ENCODE results near the gene SULT1A2. TPM values are rescaled to one million over a fixed set of nuclear protein-coding genes. Genes with fewer than 3 reads are reported as not detected.

The SULT1A2 gene
- total and polyA plus RNA-seq, 2 of the 13 experiments (the other 11 are each of a cell fraction or from before 2014, with no cell fraction given): 33.0 to 34.2 TPM

DNA sequence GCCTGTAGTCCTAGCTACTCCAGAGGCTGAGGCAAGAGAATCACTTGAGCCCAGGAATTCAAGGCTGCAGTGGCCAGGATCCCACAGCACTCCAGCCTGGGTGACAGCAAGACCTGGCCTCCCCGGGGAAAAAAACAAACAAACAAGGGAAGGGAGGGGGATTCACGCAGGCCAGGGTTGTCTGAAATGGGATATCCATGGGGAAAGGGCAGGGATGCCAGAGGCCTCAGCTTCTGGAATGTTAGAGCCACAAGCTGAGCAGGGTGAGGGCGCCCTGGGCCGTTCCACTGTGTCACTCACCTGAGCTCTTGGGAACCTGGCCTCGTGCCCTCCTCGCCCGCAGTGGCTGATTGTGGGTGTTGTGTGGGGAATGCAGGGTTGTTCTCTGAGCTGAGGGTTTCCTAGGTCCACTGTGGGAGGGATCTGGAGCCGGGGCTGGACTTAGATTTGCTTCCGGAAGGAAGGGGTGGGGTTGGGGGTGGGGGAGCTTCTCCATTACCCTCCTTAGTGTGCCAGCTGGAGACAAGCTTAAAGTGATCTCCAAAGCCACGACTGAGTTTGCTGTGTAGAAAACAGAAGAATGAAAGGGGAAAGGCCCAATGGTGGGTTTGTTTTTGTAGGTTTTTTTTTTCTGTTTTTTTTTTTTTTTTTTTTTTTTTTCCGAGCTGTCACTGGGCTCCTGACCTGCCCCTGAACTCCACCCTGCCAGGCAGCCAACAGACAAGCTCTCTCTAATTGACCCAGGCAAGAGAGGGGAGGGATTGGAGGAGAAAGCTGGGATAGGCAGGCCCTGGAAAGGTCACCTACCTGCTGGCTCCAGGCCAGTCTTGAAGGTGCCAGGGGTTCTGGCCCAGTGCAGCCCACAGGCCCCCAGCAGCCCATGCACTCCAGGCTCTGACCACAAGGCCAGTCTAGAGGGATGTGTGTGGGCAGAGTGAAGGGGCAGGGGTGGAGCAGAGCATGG is 13.1 kb upstream of the SULT1A2 start, which contains the start of gene SULT1A1 (continued):
- no peak for TF ChIP-seq NFATC3 (CRISPR knock-in tag; IDR thresholded peaks at IDR 0.05)
- TF ChIP-seq SETDB1 (CRISPR knock-in tag; IDR thresholded peaks at IDR 0.05; ENCODE audit: borderline replicate concordance): 0 out of 2 replicates have a peak, but pooled peaks have one; percentile 54
- TF ChIP-seq PITX1 (CRISPR knock-in tag; IDR thresholded peaks at IDR 0.05): peak; percentile 74; the same call in 1 of the 2 replicates
- no peak for TF ChIP-seq ZNF382 (CRISPR knock-in tag; IDR thresholded peaks at IDR 0.05; ENCODE audit: borderline replicate concordance)
- TF ChIP-seq FOXO4 (CRISPR knock-in tag; conservative IDR thresholded peaks at IDR 0.05): no peak
- TF ChIP-seq NCOA1 (CRISPR knock-in tag; IDR thresholded peaks at IDR 0.05): no peak
- TF ChIP-seq NBN (conservative IDR thresholded peaks at IDR 0.05): no peak; the same call in 1 of the 2 replicates
- TF ChIP-seq, protein P1, sequence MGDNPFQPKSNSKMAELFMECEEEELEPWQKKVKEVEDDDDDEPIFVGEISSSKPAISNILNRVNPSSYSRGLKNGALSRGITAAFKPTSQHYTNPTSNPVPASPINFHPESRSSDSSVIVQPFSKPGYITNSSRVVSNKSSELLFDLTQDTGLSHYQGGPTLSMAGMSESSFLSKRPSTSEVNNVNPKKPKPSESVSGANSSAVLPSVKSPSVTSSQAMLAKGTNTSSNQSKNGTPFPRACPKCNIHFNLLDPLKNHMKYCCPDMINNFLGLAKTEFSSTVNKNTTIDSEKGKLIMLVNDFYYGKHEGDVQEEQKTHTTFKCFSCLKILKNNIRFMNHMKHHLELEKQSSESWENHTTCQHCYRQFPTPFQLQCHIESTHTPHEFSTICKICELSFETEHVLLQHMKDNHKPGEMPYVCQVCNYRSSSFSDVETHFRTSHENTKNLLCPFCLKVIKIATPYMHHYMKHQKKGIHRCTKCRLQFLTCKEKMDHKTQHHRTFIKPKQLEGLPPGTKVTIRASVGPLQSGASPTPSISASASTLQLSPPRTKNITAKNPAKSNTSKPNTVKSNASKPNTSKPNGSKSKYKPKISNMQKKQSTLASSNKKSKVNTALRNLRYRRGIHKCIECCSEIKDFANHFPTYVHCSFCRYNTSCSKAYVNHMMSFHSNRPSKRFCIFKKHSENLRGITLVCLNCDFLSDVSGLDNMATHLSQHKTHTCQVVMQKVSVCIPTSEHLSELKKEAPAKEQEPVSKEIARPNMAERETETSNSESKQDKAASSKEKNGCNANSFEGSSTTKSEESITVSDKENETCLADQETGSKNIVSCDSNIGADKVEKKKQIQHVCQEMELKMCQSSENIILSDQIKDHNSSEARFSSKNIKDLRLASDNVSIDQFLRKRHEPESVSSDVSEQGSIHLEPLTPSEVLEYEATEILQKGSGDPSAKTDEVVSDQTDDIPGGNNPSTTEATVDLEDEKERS (CRISPR knock-in tag; IDR thresholded peaks at IDR 0.05): 0 out of 2 replicates have a peak, but pooled peaks have one; percentile 71
- TF ChIP-seq KDM2A (CRISPR knock-in tag; IDR thresholded peaks at IDR 0.05; ENCODE audit: borderline replicate concordance, low read depth): peak; percentile 45; the same call in 1 of the 2 replicates
- TF ChIP-seq ZSCAN12 (CRISPR knock-in tag; IDR thresholded peaks at IDR 0.05): no peak
- no peak for TF ChIP-seq THYN1 (CRISPR knock-in tag; IDR thresholded peaks at IDR 0.05; ENCODE audit: borderline replicate concordance, low read depth)
- TF ChIP-seq SIN3B (IDR thresholded peaks at IDR 0.05; ENCODE audit: low read length): no peak
- TF ChIP-seq ZNF256 (CRISPR knock-in tag; conservative IDR thresholded peaks at IDR 0.05): no peak
- TF ChIP-seq, protein P2, sequence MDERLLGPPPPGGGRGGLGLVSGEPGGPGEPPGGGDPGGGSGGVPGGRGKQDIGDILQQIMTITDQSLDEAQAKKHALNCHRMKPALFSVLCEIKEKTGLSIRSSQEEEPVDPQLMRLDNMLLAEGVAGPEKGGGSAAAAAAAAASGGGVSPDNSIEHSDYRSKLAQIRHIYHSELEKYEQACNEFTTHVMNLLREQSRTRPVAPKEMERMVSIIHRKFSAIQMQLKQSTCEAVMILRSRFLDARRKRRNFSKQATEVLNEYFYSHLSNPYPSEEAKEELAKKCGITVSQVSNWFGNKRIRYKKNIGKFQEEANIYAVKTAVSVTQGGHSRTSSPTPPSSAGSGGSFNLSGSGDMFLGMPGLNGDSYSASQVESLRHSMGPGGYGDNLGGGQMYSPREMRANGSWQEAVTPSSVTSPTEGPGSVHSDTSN (CRISPR knock-in tag; IDR thresholded peaks at IDR 0.05): peak; percentile 72; the same call in 1 of the 2 replicates
- TF ChIP-seq ZBTB21 (CRISPR knock-in tag; IDR thresholded peaks at IDR 0.05): no peak
- no peak for TF ChIP-seq HNF4G (IDR thresholded peaks at IDR 0.05; ENCODE audit: borderline replicate concordance, low read depth, low read length)
- TF ChIP-seq HNF4G (CRISPR knock-in tag; IDR thresholded peaks at IDR 0.05; ENCODE audit: borderline replicate concordance, low read depth): peak; percentile 43; the same call in 1 of the 2 replicates
- TF ChIP-seq, protein P3, sequence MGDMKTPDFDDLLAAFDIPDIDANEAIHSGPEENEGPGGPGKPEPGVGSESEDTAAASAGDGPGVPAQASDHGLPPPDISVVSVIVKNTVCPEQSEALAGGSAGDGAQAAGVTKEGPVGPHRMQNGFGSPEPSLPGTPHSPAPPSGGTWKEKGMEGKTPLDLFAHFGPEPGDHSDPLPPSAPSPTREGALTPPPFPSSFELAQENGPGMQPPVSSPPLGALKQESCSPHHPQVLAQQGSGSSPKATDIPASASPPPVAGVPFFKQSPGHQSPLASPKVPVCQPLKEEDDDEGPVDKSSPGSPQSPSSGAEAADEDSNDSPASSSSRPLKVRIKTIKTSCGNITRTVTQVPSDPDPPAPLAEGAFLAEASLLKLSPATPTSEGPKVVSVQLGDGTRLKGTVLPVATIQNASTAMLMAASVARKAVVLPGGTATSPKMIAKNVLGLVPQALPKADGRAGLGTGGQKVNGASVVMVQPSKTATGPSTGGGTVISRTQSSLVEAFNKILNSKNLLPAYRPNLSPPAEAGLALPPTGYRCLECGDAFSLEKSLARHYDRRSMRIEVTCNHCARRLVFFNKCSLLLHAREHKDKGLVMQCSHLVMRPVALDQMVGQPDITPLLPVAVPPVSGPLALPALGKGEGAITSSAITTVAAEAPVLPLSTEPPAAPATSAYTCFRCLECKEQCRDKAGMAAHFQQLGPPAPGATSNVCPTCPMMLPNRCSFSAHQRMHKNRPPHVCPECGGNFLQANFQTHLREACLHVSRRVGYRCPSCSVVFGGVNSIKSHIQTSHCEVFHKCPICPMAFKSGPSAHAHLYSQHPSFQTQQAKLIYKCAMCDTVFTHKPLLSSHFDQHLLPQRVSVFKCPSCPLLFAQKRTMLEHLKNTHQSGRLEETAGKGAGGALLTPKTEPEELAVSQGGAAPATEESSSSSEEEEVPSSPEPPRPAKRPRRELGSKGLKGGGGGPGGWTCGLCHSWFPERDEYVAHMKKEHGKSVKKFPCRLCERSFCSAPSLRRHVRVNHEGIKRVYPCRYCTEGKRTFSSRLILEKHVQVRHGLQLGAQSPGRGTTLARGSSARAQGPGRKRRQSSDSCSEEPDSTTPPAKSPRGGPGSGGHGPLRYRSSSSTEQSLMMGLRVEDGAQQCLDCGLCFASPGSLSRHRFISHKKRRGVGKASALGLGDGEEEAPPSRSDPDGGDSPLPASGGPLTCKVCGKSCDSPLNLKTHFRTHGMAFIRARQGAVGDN (CRISPR knock-in tag; IDR thresholded peaks at IDR 0.05): peak; percentile 90
- TF ChIP-seq MIER2 (CRISPR knock-in tag; IDR thresholded peaks at IDR 0.05): peak; percentile 33; the same call in 1 of the 2 replicates
